HepG2 (cell line): ENCODE results near the gene CADPS2. TPM values are rescaled to one million over a fixed set of nuclear protein-coding genes. Genes with fewer than 3 reads are reported as not detected.

Experiments used
- AHDC1 ChIP-seq: sonication (generic); formaldehyde crosslinking; IDR thresholded peaks from 2 replicates; pipeline ENCODE4 v1.5.1; 2020; ENCODE audit warnings: mild to moderate bottlenecking, missing genetic modification reagents, borderline replicate concordance
- AKAP8 ChIP-seq: sonication (generic); formaldehyde crosslinking; IDR thresholded peaks from 2 replicates; pipeline ENCODE4 v1.5.1; 2020; ENCODE audit warnings: mild to moderate bottlenecking, missing genetic modification reagents
- ARNT ChIP-seq: fragments of 450-650 bp; IDR thresholded peaks from 2 replicates; pipeline ENCODE4 v1.6.1; 2017
- BORCS8-MEF2B ChIP-seq: sonication (generic); formaldehyde crosslinking; IDR thresholded peaks from 2 replicates; pipeline ENCODE4 v1.8.0; 2022; ENCODE audit warnings: mild to moderate bottlenecking, missing genetic modification reagents
- CHD4 ChIP-seq: fragments of 200-600 bp; sonication (generic); IDR thresholded peaks from 2 replicates; pipeline ENCODE4 v1.7.0; 2017; ENCODE audit warnings: mild to moderate bottlenecking, low read length, borderline replicate concordance
- HNF4A ChIP-seq: sonication (generic); formaldehyde crosslinking; IDR thresholded peaks from 2 replicates; pipeline ENCODE4 v1.4.0; 2020; ENCODE audit warnings: missing genetic modification reagents
- HNRNPK ChIP-seq: fragments of 200-400 bp; formaldehyde crosslinking; IDR thresholded peaks from 2 replicates; pipeline ENCODE4 v1.6.1; 2018; ENCODE audit warnings: low read length, low read depth, moderate library complexity, mild to moderate bottlenecking; ENCODE audit not compliant: poor library complexity, severe bottlenecking
- MYNN ChIP-seq: sonication (generic); formaldehyde crosslinking; IDR thresholded peaks from 2 replicates; pipeline ENCODE4 v1.4.0; 2020; ENCODE audit warnings: mild to moderate bottlenecking, low read depth, missing genetic modification reagents
- NCOA1 ChIP-seq: sonication (generic); formaldehyde crosslinking; IDR thresholded peaks from 2 replicates; pipeline ENCODE4 v1.9.0; 2021; ENCODE audit warnings: missing genetic modification reagents
- NFIB ChIP-seq: sonication (generic); formaldehyde crosslinking; IDR thresholded peaks from 2 replicates; pipeline ENCODE4 v1.9.0; 2021; ENCODE audit warnings: missing genetic modification reagents, mild to moderate bottlenecking, borderline replicate concordance
- RBAK ChIP-seq: sonication (generic); formaldehyde crosslinking; IDR thresholded peaks from 2 replicates; pipeline ENCODE4 v1.5.1; 2020; ENCODE audit warnings: mild to moderate bottlenecking, missing genetic modification reagents
- RELA ChIP-seq: sonication (generic); formaldehyde crosslinking; IDR thresholded peaks from 2 replicates; pipeline ENCODE4 v1.4.0; 2020; ENCODE audit warnings: missing genetic modification reagents
- REPIN1 ChIP-seq: sonication (generic); formaldehyde crosslinking; IDR thresholded peaks from 2 replicates; pipeline ENCODE4 v1.8.0; 2022; ENCODE audit warnings: missing genetic modification reagents, low read depth, mild to moderate bottlenecking, borderline replicate concordance
- SATB2 ChIP-seq: sonication (generic); formaldehyde crosslinking; IDR thresholded peaks from 2 replicates; pipeline ENCODE4 v1.5.0; 2020; ENCODE audit warnings: missing genetic modification reagents
- TCF12 ChIP-seq, 2 experiments: fragments of 450-650 bp in 1 of 2; sonication (generic) in 1 of 2; formaldehyde crosslinking in 1 of 2; IDR thresholded peaks; 2 replicates each; pipeline versions ENCODE4 v1.6.1 to v1.8.0; 2017 to 2022; ENCODE audit warnings: antibody characterized with exemption in 1 of 2, mild to moderate bottlenecking in 1 of 2, missing genetic modification reagents in 1 of 2, moderate library complexity in 1 of 2
- TRAFD1 ChIP-seq: sonication (generic); formaldehyde crosslinking; IDR thresholded peaks from 2 replicates; pipeline ENCODE4 v1.5.1; 2020; ENCODE audit warnings: missing genetic modification reagents, mild to moderate bottlenecking, borderline replicate concordance
- XBP1 ChIP-seq: sonication (generic); formaldehyde crosslinking; IDR thresholded peaks from 2 replicates; pipeline ENCODE4 v1.5.0; 2020; ENCODE audit warnings: missing genetic modification reagents
- ZFP1 ChIP-seq: IDR thresholded peaks from 2 replicates; pipeline ENCODE4 v1.6.1; 2016
- ZMYM4 ChIP-seq: sonication (generic); formaldehyde crosslinking; IDR thresholded peaks from 2 replicates; pipeline ENCODE4 v1.8.1; 2023; ENCODE audit warnings: mild to moderate bottlenecking, missing genetic modification reagents
- ZNF263 ChIP-seq: sonication (generic); formaldehyde crosslinking; IDR thresholded peaks from 2 replicates; pipeline ENCODE4 v1.4.0; 2020; ENCODE audit warnings: missing genetic modification reagents
- ZNF367 ChIP-seq: sonication (generic); formaldehyde crosslinking; IDR thresholded peaks from 2 replicates; pipeline ENCODE4 v1.4.0; 2020; ENCODE audit warnings: missing genetic modification reagents, borderline replicate concordance
- ZNF782 ChIP-seq: sonication (generic); formaldehyde crosslinking; IDR thresholded peaks from 2 replicates; pipeline ENCODE4 v1.4.0; 2020; ENCODE audit warnings: missing genetic modification reagents, mild to moderate bottlenecking, borderline replicate concordance
- ZSCAN22 ChIP-seq: sonication (generic); formaldehyde crosslinking; IDR thresholded peaks from 2 replicates; pipeline ENCODE4 v1.4.0; 2020; ENCODE audit warnings: mild to moderate bottlenecking, missing genetic modification reagents
- polyA plus RNA-seq, 8 experiments: library from polyadenylated mRNA; depleted of rRNA in 3 of 8; stranded (reverse) in 7 of 8; unstranded in 1 of 8; fragments of >200 nt; fragmentation: Illumina TruSeq in 4 of 8; extraction: Trizol in 4 of 8; gene quantifications; 2 replicates each; pipeline versions ENCODE4 v1.2.1 to v1.2.3, GENCODE V29; 2011 to 2016; ENCODE audit warnings: low read depth in 4 of 8, missing spikeins in 1 of 8, mixed read lengths in 1 of 8; ENCODE audit not compliant: insufficient read depth in 1 of 8
- total RNA-seq, 5 experiments: library from RNA; depleted of rRNA; stranded (reverse); fragments of >200 nt; fragmentation: Illumina TruSeq; extraction: Trizol; gene quantifications; 2 replicates each; pipeline ENCODE4 v1.2.3, GENCODE V29; 2016; ENCODE audit warnings: low read depth in 1 of 5

CADPS2 gene
- total and polyA plus RNA-seq, 2 of the 13 experiments (the other 11 are each of a cell fraction or from before 2014, with no cell fraction given) = 17.6 to 43.8 TPM

GRCh38 chr7:122316467-122317388, 569.5 kb downstream of the CADPS2 start (continued):
- TF ChIP-seq ZFP1 (CRISPR knock-in tag) (no peak), AKAP8 (CRISPR knock-in tag) (no peak), HNRNPK (no peak), ZSCAN22 (CRISPR knock-in tag) (no peak), BORCS8-MEF2B (CRISPR knock-in tag) (no peak), SATB2 (CRISPR knock-in tag) (0 out of 2 replicates have a peak, but pooled peaks have one; percentile 21), RBAK (CRISPR knock-in tag) (no peak), ZNF782 (CRISPR knock-in tag) (no peak), HNF4A (peak; percentile 59), ZMYM4 (CRISPR knock-in tag) (peak; percentile 39; the same call in 1 of the 2 replicates), XBP1 (no peak), RELA (no peak), REPIN1 (0 out of 2 replicates have a peak, but pooled peaks have one; percentile 30), NCOA1 (CRISPR knock-in tag) (no peak), TRAFD1 (CRISPR knock-in tag) (no peak), ARNT (no peak), TCF12 (IDR thresholded peaks at IDR 0.05) (no peak), TCF12 (CRISPR knock-in tag; IDR thresholded peaks at IDR 0.05) (no peak), ZNF367 (CRISPR knock-in tag) (no peak), MYNN (CRISPR knock-in tag) (no peak), NFIB (CRISPR knock-in tag) (no peak), AHDC1 (CRISPR knock-in tag) (no peak), CHD4 (no peak), ZNF263 (no peak)
